ELR (cell line): ENCODE measurements around the gene LMOD1.

Experiments used
- DNase-seq: peaks from one replicate; pipeline ENCODE4 v3.0.0-alpha.2; 2015; ENCODE audit warnings: low read depth

The LMOD1 gene

DNA sequence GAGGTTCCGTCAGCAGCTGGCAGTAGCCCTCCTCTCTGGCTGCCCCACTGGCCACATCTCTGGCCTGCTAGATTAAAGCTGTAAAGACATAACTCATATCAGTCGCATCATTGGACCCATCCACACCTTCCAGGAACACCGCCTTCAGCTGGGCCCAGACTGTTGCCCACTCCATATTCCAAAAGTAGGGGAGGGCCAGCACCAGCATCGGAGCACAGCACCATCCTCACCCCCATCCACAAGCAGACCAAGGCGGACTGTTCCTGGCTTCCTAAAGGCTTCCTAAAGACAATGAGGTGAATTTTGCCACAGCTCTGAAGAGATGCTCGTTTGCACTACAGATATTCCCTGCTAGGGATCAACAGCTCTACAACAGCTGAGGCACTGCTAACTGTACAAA is 54.1 kb downstream of the LMOD1 start:
- no peak for DNase-seq

DNA sequence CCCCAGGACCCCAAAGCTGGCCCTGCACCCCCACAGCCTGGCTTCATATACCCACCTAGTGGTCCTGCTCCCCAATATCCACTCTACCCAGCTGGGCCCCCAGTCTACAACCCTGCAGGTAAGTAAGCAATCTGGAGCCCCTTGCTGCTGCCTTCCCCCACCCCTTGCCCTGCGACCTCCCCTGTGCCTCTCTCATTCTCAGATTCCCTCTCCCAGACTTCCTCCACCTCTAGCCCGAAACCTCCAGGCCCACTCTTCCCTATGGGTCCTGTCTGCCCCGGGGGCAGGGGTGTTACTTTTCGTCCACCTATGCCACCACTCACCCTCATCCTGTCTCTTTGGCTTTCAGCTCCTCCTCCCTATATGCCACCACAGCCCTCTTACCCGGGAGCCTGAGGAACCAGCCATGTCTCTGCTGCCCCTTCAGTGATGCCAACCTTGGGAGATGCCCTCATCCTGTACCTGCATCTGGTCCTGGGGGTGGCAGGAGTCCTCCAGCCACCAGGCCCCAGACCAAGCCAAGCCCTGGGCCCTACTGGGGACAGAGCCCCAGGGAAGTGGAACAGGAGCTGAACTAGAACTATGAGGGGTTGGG is 54.8 kb downstream of the LMOD1 start:
- no peak for DNase-seq

DNA sequence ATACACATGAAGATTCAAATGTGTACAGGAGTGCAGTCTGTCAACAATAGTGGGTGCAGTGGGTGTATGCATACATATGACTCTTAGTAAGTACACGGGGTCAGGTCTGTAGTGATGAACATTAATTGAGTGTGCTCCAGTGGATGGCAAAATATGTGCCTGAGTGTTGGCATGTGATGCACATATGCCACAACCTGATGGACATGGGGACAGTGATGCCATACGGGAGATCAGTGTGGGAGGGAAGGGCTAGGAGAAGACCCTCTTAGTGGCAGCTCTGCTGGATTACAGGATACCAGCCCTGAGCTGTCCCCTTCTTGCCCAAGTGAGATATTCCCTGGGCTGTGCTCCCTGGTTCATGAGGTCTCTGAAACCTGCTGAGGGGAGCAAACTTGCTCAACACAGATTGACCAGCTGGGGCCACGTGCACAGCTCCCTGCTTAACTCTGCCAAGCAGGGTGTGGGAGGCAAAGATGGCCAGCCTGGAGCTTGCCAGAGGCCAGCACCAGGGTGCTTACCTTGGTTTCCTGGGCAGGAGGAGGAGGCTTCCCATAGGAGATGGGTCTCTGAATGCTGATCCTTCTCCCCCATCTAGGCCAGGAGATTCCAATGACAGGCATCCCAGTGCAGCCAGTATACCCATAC is 55.4 kb downstream of the LMOD1 start:
- DNase-seq, result no peak

DNA sequence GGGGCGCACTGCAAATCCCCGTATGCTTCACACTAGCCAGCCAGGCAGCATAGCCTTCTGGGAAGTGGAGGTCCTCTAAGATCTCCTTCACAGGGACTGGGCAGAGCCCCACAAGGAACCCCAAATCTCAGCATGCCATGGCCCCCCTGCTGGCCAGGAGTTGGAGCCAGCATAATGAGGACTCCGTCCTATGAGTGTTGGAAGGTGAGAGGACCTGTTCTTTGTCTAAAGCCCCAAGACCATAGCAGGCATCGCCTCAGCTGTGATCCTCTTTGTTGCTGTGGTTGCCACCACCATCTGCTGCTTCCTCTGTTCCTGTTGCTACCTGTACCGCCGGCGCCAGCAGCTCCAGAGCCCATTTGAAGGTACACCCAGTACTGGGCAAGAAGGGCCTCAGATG is 56.1 kb downstream of the LMOD1 start:
- DNase-seq, result no peak

DNA sequence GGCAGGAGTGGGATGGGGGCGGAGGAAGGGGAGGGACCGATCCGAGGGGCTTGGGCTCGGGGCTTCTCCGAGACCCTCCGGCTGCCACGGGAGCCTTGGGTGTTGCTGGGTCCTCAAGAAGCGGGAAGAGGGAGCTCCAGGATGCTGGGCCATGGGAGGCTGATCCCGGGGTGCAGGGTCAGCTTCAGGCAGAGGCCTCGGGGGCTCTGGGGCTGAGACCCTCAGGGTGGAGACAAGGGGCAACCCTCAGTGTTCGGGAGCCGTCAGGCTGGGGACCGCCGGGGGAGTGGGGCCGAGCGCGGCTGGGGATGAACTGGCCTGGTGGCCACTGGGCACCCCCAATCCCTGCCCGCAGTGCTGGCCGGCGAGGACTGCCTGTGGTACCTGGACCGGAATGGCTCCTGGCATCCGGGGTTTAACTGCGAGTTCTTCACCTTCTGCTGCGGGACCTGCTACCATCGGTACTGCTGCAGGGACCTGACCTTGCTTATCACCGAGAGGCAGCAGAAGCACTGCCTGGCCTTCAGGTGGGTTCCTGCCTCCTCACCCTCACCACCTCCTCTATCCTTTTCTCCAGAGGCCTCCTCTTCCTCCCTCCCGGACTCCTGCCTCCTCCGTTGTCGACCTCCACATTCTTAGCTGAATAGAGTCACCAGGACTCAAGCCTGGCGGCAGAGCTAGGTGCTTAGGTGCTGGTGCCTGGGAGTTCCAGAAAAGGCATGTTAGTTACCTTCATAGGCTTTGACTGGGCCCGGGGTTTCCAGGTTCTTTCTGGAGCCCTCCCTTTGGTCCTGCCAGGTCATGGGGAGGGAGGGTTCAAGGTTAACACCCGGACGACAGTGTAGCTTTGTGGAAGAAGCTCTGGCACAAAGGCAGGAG is 57.0 kb downstream of the LMOD1 start:
- DNase-seq, result no peak

DNA sequence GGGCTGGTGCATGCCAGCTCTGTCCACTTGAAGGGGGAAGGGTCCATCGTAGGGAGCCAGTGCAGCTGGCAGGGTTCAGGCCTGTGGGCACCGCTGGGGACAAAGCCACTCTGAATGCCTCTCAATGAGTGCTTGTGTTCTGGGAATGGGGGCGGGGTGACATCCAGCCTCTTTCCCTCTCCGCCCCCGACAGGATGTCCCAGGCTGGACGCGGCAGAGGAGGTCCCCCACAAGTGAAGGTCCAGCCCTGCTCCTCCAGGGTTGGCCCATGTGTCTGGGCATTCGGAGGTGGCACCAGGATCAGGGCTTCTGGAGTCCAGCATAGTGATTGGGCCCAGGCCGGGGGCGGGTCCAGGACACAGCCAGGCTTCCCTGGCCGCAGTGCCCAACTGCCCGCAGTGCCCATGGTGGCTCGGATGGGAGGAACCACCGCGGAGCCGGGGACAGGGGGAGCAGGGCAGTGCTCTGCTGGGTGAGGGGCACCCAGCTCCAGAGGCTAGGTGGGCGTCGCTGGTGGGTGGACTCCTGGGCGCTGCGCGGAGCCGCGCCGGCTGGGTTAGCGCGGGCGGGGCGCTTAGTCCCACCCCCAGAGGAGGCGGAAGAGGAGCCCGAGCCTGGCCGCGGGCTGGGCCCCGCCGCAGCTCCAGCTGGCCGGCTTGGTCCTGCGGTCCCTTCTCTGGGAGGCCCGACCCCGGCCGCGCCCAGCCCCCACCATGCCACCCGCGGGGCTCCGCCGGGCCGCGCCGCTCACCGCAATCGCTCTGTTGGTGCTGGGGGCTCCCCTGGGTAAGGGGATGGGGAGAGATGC is 57.9 kb downstream of the LMOD1 start, which contains the start of gene SHISA4:
Gene SHISA4, plus strand, starts transcription at position 617 of the 808 bp plus-strand sequence. Its CDS starts 97 bp downstream, at position 714.
- DNase-seq, result peak; percentile 69

DNA sequence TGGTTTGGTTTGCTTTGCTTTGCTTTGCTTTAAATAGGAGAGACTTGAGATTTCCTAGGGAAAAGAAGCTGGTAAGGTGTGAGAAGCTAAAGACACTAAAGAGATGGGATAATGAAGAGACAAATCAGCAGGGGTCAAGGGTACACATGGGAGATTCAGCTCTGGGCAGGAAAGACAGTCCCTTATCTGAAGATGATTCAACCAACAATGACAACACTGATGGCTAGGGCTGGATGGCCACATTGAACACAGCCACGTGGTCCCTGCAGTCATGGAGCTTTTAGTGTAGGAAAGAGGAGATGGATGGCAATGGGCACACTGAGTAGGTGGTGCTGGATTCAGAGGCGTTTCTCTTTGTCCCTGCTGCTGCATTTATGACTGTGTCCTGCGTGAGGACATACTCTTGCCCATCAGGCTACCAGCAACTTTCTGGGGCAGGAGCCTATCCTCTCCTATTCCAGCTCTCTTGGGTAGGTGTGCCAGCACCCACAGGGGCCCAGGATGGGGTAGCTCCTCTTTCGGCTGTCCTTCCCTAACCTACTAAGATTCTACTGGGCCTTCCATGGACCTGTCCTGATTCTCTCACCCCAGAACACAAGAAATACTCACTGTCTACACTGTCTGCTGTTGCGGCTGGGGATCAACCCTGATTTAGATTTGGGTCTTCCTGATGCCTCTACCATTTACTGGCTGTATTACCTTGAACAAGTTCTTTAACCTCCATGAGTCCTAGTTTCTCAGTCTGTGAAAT is 59.1 kb downstream of the LMOD1 start:
- DNase-seq, result no peak

DNA sequence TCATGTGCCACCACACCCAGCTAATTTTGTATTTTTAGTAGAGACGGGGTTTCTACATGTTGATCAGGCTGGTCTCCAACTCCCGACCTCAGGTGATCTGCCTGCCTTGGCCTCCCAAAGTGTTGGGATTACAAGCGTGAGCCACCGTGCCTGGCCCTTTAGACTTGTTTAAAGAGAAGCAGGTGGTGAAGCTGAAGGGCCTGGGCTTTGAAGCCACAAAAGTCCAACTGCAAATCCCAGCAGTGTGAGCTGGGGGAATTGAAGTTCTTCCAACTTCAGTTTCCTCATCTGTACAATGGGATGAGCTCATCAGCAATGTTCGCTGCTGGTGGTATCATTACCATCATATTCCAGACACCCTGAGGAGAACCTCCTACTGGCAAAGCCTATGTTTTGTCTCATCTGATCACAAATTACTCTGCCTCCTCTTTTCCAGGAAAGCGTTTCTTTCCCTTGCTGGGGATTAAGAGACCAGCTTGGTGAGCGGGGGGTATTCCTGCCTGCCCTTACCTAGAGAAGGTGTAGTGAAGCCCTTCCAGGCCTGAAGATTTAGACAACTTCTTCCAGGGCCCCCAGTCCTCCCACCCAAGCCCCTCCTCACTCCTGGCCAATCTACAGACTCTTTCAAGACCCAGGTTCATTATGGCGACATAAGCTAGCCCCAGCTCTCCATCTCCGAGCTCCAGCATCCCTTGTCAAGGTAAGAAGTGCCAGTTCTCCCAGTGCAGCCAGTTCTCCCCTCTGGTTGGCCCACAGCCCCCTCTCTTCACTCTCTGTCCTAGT is 60.1 kb downstream of the LMOD1 start:
- DNase-seq, result no peak

DNA sequence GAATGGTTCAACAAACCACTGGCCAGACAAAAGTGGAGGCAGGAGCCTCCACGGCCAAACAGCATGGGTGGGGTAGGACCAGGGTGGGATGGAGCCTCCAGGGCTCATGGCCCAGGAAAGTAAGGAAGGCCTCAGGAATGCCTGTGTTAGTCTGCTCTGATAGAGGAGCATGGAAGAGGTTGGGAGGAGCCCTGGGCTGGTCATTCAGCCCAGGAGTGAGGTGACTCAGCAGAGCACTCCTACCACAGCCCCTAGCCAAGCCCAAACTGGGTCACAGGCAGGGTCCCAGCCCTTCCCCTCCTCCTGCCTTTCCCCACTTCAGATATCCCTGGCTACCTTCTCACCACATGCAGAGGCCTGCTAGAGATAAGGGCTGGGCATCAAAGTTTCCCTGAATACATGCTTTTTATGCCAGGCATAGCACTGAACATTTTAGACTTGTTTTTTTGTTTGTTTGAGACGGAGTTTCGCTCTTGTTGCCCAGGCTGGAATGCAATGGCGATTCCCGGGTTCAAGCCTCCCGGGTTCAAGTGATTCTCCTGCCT is 60.7 kb downstream of the LMOD1 start:
- DNase-seq, result peak; percentile 68

DNA sequence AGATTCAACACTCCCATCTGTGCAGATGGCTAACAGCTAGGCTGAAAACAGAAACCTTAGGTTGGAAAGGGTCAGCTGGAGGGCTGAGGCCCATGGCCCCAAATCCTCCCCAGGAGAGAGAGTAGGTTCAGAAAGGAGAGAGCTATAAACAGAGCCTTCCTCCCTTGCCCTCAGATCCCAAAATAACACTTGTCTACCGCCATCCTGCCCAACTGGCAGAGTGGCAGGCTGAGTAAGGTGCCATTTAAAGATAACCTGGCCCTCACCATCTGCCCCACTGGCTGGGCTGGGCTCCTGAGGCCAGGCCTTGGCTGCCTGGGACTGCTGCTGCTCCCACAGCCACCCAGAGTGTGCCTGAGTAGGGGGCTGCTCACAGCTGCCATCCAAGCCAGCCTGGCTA is 61.9 kb downstream of the LMOD1 start:
- DNase-seq, result no peak

DNA sequence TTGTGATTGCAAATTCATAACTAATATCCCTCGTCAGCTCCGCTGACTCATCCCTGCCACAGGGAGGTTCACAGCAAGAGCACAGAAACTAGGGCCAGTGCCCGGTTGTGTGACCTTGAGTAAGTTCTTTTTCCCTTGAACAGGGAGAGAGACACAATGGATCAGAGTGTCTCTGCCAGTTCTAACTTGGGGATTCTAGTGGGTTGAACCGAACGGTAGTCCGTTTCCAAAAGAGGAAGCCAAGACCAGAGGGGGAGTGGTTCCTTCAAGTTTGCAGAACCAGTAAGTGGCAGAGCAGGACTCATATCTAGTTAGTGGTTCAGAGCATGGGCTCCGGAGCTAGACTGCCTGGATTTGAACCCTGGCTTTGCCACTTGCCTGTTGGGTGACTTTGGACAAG is 62.6 kb downstream of the LMOD1 start:
- peak; percentile 76 for DNase-seq

DNA sequence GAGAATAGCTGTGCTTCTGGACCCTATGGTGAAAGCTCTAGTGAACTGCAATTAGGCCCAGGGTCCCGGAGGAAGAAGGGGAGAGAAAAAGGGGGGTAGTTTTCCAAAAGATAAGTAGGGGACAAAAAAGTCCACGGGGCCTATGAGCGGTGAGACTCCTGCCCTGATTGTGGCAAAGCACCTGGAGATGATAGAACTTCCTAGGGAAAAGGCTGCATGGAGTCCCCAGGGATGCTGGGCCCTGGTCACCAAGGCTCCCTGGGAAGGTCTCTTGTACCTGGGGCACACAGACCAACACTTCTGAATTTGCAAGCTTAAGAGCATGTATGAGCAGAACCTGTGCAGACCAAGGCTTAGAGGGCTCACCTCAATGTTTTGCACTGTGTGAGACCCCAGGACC is 63.1 kb downstream of the LMOD1 start:
- no peak for DNase-seq

DNA sequence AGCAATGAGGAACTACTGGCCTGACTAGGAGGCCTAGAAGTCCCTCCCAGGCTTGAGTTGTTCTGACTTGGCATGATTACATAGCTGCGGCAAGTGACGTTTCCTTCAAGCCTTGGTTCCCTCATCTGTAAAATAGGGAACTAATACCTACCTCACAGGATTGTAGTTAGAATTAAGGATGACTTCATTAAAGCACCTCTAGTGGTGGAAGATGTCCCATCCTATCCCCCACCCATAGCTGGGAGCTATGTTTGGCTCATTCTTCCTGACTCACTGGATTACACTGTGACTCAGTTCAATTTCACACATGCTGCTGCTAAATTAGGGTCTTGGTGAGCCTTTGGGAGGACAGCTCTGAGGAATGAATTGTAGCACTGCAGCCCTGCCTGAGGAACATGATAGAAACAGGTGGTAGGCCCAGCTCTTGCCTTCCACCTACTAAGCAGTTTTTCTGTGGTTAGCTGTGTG is 63.6 kb downstream of the LMOD1 start:
- DNase-seq, result peak; percentile 91

DNA sequence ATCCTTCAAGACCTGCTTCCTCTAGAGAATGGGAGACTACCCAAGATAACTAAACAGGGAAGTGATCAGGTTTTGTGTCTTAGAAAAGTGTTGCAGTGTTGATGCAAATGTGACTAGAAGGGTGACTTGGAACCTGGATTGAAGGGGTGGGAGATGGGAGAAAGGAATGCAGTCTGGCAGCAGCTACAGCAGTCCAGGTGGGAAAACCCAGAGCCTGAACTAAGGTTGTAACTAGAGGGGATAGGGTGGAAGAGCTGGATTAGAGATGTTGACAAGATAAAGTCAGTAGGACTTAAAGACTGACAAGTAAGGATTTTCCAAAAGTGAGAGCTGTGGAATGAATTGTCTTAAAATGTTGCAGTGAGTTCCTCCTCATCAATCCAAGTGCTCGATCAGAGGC is 64.7 kb downstream of the LMOD1 start:
- no peak for DNase-seq

DNA sequence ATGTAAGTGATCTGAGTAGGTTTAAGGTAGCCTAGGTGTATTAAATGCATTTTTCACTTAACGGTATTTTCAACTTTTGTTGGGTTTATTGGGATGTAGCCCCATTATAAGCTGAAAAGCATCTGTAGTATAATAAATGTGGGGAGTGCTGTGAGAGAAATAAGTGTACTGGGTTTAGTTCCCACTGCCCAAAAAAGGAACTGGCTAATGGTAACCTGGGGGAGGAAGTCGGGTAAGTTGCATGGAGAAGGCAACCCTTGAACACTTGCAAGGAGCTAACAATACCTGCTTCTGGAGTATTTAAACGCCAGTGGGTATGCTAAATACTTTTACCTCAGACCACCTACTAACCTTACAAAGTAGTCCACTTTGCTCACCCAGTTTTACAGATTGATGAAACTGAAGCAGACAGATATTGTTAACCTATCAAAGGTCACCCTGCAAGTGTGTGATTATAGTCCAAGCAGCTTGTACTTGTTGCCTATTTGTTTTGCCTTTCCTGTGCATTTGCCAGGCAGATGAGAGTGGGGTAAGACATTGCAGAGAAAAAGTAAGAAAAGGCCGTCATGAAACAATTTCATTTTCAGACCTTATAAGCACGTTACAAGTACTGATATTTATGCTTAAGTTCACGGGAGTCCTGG is 65.3 kb downstream of the LMOD1 start:
- DNase-seq, result no peak

DNA sequence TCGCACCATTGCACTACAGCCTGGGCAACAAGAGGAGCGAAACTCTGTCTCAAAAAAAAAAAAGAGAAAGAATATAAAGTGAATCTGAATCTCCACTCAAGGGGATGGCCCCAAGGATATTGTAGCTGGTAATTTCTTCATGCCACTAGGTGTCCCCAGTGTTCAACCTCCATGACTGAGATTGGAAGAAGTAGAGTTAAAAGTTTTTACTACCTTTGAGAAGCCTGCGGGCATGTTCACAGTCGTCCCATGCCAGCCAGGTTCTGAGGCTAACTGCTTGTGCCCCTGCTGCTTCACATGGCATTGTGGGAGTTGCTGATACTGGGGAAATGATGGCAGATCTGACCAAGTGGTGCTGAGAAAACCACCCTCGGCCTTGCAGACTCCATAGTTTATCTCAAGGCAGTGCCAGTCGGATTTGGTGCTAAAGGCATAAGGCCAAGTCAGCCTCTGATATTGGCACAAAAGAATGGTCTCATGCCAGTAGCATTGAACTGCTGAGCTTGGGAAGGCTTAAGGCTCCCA is 68.4 kb downstream of the LMOD1 start:
- peak; percentile 70 for DNase-seq

DNA sequence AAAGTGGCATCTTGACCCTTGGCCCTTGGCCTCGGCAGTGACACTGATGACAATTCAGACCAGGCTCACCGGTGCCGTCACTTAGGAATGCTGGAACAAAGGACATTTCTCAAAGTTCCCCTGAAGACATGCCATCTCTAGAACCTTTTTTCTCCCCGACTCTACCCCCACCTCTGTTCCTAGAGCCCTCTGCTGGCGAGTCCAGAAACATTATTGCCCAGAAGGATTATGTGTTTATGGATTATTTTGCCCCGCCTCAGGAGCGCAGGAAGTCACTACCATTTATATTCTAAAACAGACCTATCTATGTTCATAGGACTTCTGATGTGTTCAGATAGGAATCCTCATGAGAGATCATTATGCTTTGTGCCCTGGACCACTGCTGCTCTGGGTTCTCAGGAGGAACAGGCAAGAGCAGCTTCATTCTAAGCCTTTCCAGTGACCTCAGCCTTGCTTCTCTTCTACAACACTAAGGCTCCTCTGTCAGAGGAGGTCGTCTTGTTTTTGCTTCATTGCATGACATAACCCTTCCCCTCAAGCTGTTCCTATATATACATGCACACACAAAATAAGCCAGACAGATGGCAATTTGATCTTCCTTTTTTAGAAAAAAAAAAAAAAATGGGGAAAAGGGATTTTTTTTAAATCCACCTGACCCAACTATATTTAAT is 70.1 kb downstream of the LMOD1 start:
- peak; percentile 58 for DNase-seq

DNA sequence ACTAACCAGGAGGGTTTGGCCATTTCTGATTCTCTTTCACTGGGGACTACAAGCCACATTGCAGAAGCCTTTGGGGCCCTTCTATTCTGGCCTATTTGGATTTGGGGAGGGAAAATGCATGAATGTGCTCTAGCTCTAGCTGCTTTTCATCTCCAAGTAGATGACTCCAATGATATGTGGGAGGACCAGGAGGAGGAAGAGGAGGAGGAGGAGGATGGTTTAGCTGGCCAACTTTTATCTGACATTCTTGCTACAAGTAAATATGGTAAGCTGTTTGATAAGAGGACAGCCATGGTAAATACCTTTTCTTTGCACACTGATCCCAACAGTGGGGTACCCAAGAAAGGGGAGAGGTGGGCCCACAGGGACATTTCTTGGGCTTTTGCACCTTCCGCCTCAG is 71.7 kb downstream of the LMOD1 start:
- DNase-seq, result no peak

DNA sequence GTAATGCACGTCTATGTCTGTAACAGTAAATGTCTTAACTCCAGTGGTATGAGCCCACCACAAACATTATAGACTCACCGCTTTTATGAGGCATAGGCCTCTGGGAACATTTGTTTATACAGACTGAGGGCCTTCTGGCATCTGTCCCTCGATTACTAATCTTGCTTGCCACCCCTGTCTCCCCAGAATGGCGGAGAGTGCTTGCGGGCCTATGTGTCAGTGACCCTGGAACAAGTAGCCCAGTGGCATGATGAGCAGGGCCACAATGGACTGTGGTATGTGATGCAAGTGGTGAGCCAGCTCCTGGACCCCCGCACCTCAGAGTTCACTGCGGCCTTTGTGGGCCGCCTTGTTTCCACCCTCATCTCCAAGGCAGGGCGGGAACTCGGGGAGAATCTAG is 76.0 kb downstream of the LMOD1 start:
- DNase-seq, result peak; percentile 95
